Prostate gland (tissue), 2 donors: ENCODE results near the gene ZFAND2A. TPM values are rescaled to one million over a fixed set of nuclear protein-coding genes. Genes with fewer than 3 reads are reported as not detected.

Experiments used
- DNase-seq: peaks from one replicate; pipeline ENCODE4 v3.0.0-alpha.2; 2019; ENCODE audit warnings: low spot score
- H3K27ac ChIP-seq, 2 donors: fragments of 200-600 bp; sonication (generic); 2 replicates each; pipeline ENCODE4 v1.5.1; 2017 to 2019
- H3K27me3 ChIP-seq: fragments of 200-600 bp; sonication (generic); replicated peaks from 2 replicates; pipeline ENCODE4 v1.5.1; 2019; ENCODE audit not compliant: insufficient read depth
- H3K36me3 ChIP-seq, 2 donors: fragments of 200-600 bp; sonication (generic); 1 replicate in 1 of 2; 2 replicates in 1 of 2; pipeline versions ENCODE4 v1.5.1 to v1.8.1; 2017 to 2019
- H3K4me1 ChIP-seq: fragments of 200-600 bp; sonication (generic); replicated peaks from 2 replicates; pipeline ENCODE4 v1.5.1; 2019
- H3K4me3 ChIP-seq, 2 donors: fragments of 200-600 bp; sonication (generic); 2 replicates each; pipeline ENCODE4 v1.5.1; 2017 to 2019
- H3K9me3 ChIP-seq: fragments of 200-600 bp; sonication (generic); 2 replicates; pipeline ENCODE4 v1.5.1; 2017
- POLR2A ChIP-seq: fragments of 450-650 bp; IDR thresholded peaks from one replicate; pipeline ENCODE4 v1.6.1; 2016; ENCODE audit warnings: antibody characterized with exemption, mild to moderate bottlenecking
- POLR2AphosphoS5 ChIP-seq: sonication (generic); formaldehyde crosslinking; IDR thresholded peaks from one replicate; pipeline ENCODE4 v1.6.1; 2017; ENCODE audit warnings: antibody characterized with exemption
- WGBS: methylation state at CpG from one replicate; pipeline ENCODE4 v1.1.5; 2018; 5-methylcytosine and 5-hydroxymethylcytosine counted together
- intact Hi-C: fragments of 100-400 bp; cut with DNase I; formaldehyde crosslinking; loops from one replicate; pipeline ENCODE4 v1.14.2; 2022
- total RNA-seq, 2 donors: library from RNA; depleted of rRNA; stranded (reverse); fragments of >200 nt; gene quantifications; one replicate each; pipeline ENCODE4 v1.1.0, GENCODE V29; 2016
- TF ChIP-seq, protein P1 (sequence below), 4 experiments: fragments of 200-600 bp in 2 of 4; fragments of 450-650 bp in 2 of 4; sonication (generic) in 2 of 4; IDR thresholded peaks; 1 replicate in 3 of 4; 2 replicates in 1 of 4; pipeline ENCODE4 v1.5.1; 2016 to 2019; ENCODE audit warnings: antibody characterized with exemption in 4 of 4, mild to moderate bottlenecking in 2 of 4, moderate library complexity in 2 of 4

Gene ZFAND2A
- total RNA-seq, 2 donors from 2014 or later = 25.0 to 36.3 TPM

DNA sequence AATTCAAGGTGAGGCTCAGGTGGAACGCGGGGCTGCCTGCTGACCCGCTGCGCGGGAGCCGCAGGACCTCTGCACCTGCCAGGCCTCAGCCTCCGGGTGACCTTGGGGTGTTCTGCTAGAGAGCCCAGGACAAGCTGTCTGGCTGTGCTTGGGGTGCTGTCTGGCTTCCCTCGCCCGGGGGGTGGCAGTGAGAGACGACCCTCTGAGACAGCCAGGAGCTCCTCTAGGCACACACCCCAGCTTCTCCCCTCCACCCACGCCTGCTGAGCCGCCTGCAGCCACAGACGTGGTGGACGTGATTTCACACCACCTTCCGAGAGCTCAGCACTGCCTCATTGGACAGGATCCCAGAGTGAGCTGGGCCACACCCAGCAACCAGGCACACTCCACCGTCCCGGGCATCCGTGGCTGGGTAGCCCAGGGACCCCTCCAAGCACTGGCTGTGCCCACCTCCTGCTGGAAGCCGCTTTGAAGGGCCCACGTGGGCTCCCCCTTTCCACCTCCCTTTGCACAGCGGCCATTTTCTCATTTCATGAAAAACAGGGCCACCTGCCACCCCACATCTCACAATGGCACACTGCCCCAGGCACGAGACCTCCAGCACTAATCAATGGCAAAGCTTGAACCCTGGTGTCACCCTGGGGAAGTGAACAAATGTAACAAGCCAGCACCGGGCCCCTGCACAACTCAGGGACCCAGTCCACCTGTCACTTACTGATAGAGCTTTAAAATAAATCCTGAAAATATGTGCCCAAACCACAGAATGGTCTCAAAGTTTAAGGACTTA lies 35.0 kb downstream of the ZFAND2A start:
- H3K27me3 ChIP-seq = no peaks in the 10 kb centered on the region
- intact Hi-C loops = no loop called here
- 52% methylated on average over 23 of the region's 23 CpGs for WGBS
- no peaks in the 10 kb centered on the region for H3K4me1 ChIP-seq
- no peaks in the 10 kb centered on the region for H3K9me3 ChIP-seq
- no peak for DNase-seq
- H3K36me3 ChIP-seq = no peaks in the 10 kb centered on the region
- TF ChIP-seq, protein P1, sequence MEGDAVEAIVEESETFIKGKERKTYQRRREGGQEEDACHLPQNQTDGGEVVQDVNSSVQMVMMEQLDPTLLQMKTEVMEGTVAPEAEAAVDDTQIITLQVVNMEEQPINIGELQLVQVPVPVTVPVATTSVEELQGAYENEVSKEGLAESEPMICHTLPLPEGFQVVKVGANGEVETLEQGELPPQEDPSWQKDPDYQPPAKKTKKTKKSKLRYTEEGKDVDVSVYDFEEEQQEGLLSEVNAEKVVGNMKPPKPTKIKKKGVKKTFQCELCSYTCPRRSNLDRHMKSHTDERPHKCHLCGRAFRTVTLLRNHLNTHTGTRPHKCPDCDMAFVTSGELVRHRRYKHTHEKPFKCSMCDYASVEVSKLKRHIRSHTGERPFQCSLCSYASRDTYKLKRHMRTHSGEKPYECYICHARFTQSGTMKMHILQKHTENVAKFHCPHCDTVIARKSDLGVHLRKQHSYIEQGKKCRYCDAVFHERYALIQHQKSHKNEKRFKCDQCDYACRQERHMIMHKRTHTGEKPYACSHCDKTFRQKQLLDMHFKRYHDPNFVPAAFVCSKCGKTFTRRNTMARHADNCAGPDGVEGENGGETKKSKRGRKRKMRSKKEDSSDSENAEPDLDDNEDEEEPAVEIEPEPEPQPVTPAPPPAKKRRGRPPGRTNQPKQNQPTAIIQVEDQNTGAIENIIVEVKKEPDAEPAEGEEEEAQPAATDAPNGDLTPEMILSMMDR (IDR thresholded peaks at IDR 0.05) = no peak
- TF ChIP-seq POLR2AphosphoS5 (no peak), POLR2A (no peak)
- no peak overlapping the region for H3K4me3 ChIP-seq
- H3K27ac ChIP-seq = no peak overlapping the region

DNA sequence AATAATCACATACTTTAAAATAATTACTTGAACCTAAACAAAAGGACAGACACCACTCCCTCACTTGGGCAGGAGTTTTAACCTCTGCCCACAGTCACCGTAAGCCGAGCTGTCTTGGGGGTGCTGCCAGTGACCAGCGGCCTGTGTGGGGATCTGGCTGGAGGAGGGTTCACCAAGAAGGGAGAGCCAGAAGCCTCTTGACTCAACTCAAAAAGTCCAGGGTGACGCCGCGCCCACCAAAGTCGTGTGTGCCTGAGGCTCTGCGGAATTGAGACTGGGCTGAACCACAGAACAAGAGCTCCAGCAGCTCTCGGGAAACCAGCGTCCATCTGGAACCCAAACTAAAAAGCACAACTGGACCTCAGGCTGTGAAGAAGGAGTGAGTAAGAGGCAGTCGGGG lies 35.8 kb downstream of the ZFAND2A start:
- 88% methylated on average over 10 of the region's 11 CpGs for WGBS
- no peaks in the 10 kb centered on the region for H3K27me3 ChIP-seq
- no peaks in the 10 kb centered on the region for H3K4me1 ChIP-seq
- H3K4me3 ChIP-seq = no peak overlapping the region
- no peaks in the 10 kb centered on the region for H3K9me3 ChIP-seq
- H3K27ac ChIP-seq = no peak overlapping the region
- TF ChIP-seq, protein P1 (IDR thresholded peaks at IDR 0.05) = no peak
- TF ChIP-seq POLR2A (no peak), POLR2AphosphoS5 (no peak)
- no peaks in the 10 kb centered on the region for H3K36me3 ChIP-seq
- intact Hi-C loops = no loop called here
- no peak for DNase-seq

GRCh38 chr7:1123715-1124114 lies 36.3 kb downstream of the ZFAND2A start:
- intact Hi-C loops = loop anchor here (1.0 kb wide), 1 partner anchor 36 kb away; no protein-coding TSS in a partner anchor
- H3K27me3 ChIP-seq = no peaks in the 10 kb centered on the region
- no peak overlapping the region for H3K27ac ChIP-seq
- 31% methylated on average over 17 of the region's 17 CpGs for WGBS
- no peaks in the 10 kb centered on the region for H3K36me3 ChIP-seq
- H3K4me1 ChIP-seq = no peaks in the 10 kb centered on the region
- H3K9me3 ChIP-seq = no peaks in the 10 kb centered on the region
- no peak for DNase-seq
- TF ChIP-seq, protein P1 (IDR thresholded peaks at IDR 0.05) = peak in 3 of 4 experiments; percentile 26 to 59 (median 43)
- TF ChIP-seq POLR2AphosphoS5 (no peak), POLR2A (no peak)
- no peak overlapping the region for H3K4me3 ChIP-seq

- Histone ChIP-seq H3K9me3 (no peaks in the 10 kb centered on the region), H3K27ac (no peak overlapping the region), H3K4me3 (no peak overlapping the region), H3K27me3 (no peaks in the 10 kb centered on the region), H3K4me1 (no peaks in the 10 kb centered on the region), H3K36me3 (no peaks in the 10 kb centered on the region)
- intact Hi-C loops = loop anchor here (1.0 kb wide), 1 partner anchor 36 kb away; no protein-coding TSS in a partner anchor
- 87% methylated on average over 31 of the region's 31 CpGs for WGBS
- TF ChIP-seq POLR2AphosphoS5 (no peak), POLR2A (no peak)
- TF ChIP-seq, protein P1 (IDR thresholded peaks at IDR 0.05) = no peak
- no peak for DNase-seq
Observed at GRCh38 chr7:1122832-1123501, 37.0 kb downstream of the ZFAND2A start.
